Neuronal stem cell (in vitro differentiated cells): ENCODE results near the gene RASA3.

Source experiments
- DNase-seq: peaks from one replicate; pipeline ENCODE4 v3.0.0-alpha.2; 2013; ENCODE audit warnings: low spot score
- H2AFZ ChIP-seq: one replicate; pipeline ENCODE4 v1.6.1; 2013; ENCODE audit warnings: mild to moderate bottlenecking, low read length, inconsistent platforms
- H2AK5ac ChIP-seq: 2 replicates; pipeline ENCODE4 v1.6.1; 2013; ENCODE audit warnings: low read depth, mild to moderate bottlenecking, inconsistent platforms, low read length, moderate library complexity, mixed read lengths
- H2BK120ac ChIP-seq: 2 replicates; pipeline ENCODE4 v1.6.1; 2013; ENCODE audit warnings: low read depth, mild to moderate bottlenecking, inconsistent platforms, low read length, moderate library complexity, mixed read lengths
- H2BK12ac ChIP-seq: one replicate; pipeline ENCODE4 v1.6.1; 2013; ENCODE audit warnings: low read length, inconsistent platforms
- H2BK15ac ChIP-seq: 2 replicates; pipeline ENCODE4 v1.6.1; 2013; ENCODE audit warnings: mild to moderate bottlenecking, low read length, inconsistent platforms, mixed read lengths
- H2BK5ac ChIP-seq: one replicate; pipeline ENCODE4 v1.6.1; 2013; ENCODE audit warnings: inconsistent platforms, mild to moderate bottlenecking, low read length, moderate library complexity
- H3K14ac ChIP-seq: one replicate; pipeline ENCODE4 v1.6.1; 2013; ENCODE audit warnings: low read length, inconsistent platforms
- H3K18ac ChIP-seq: 2 replicates; pipeline ENCODE4 v1.6.1; 2013; ENCODE audit warnings: low read length, inconsistent platforms
- H3K23ac ChIP-seq: 2 replicates; pipeline ENCODE4 v1.6.1; 2013; ENCODE audit warnings: low read depth, mild to moderate bottlenecking, mixed read lengths, low read length, inconsistent platforms; ENCODE audit not compliant: poor library complexity
- H3K27ac ChIP-seq: replicated peaks from 3 replicates; pipeline ENCODE4 v1.5.1; 2013; ENCODE audit warnings: low read length, inconsistent platforms
- H3K27me3 ChIP-seq, 3 experiments: 2 replicates each; pipeline ENCODE4 v1.6.1; 2013; ENCODE audit warnings: low read length in 3 of 3, mild to moderate bottlenecking in 2 of 3, inconsistent platforms in 1 of 3, low read depth in 1 of 3, mixed read lengths in 1 of 3, moderate library complexity in 1 of 3; ENCODE audit not compliant: control insufficient read depth in 3 of 3, insufficient read depth in 3 of 3
- H3K36me3 ChIP-seq, 2 donors: replicated peaks in 1 of 2; 2 replicates each; pipeline ENCODE4 v1.6.1; 2013; ENCODE audit warnings: low read length in 2 of 2; ENCODE audit not compliant: control insufficient read depth in 2 of 2, insufficient read depth in 2 of 2
- H3K4ac ChIP-seq: 2 replicates; pipeline ENCODE4 v1.6.1; 2013; ENCODE audit warnings: inconsistent platforms, mild to moderate bottlenecking, low read length, moderate library complexity
- H3K4me1 ChIP-seq, 2 donors: 1 replicate in 1 of 2; 2 replicates in 1 of 2; pipeline ENCODE4 v1.6.1; 2013; ENCODE audit warnings: low read length in 2 of 2, low read depth in 1 of 2; ENCODE audit not compliant: control insufficient read depth in 2 of 2, insufficient read depth in 1 of 2
- H3K4me2 ChIP-seq: one replicate; pipeline ENCODE4 v1.6.1; 2013; ENCODE audit warnings: mild to moderate bottlenecking, low read length, inconsistent platforms; ENCODE audit not compliant: insufficient read depth, poor library complexity, severe bottlenecking
- H3K4me3 ChIP-seq, 2 donors: 2 replicates each; pipeline ENCODE4 v1.5.1; 2013; ENCODE audit warnings: low read length in 2 of 2, mild to moderate bottlenecking in 2 of 2, inconsistent platforms in 1 of 2, moderate library complexity in 1 of 2
- H3K79me1 ChIP-seq: one replicate; pipeline ENCODE4 v1.6.1; 2013; ENCODE audit warnings: low read depth, mild to moderate bottlenecking, inconsistent platforms, low read length, moderate library complexity
- H3K9ac ChIP-seq: one replicate; pipeline ENCODE4 v1.6.1; 2013; ENCODE audit warnings: mild to moderate bottlenecking, low read depth, low read length, inconsistent platforms; ENCODE audit not compliant: poor library complexity
- H3K9me3 ChIP-seq, 2 donors: replicated peaks in 1 of 2; 2 replicates each; pipeline versions ENCODE3 to v1.6.1; 2013; ENCODE audit warnings: low read length in 2 of 2, mild to moderate bottlenecking in 2 of 2, inconsistent platforms in 1 of 2, low read depth in 1 of 2, mixed read lengths in 1 of 2, moderate library complexity in 1 of 2; ENCODE audit not compliant: control insufficient read depth in 2 of 2, insufficient read depth in 1 of 2
- H4K8ac ChIP-seq: one replicate; pipeline ENCODE4 v1.6.1; 2013; ENCODE audit warnings: low read depth, mild to moderate bottlenecking, inconsistent platforms, low read length, moderate library complexity
- H4K91ac ChIP-seq: one replicate; pipeline ENCODE4 v1.6.1; 2013; ENCODE audit warnings: low read length, low read depth, mild to moderate bottlenecking, inconsistent platforms; ENCODE audit not compliant: poor library complexity
- WGBS, 2 donors: extraction: QIAGEN DNeasy Blood & Tissue Kit; methylation state at CpG; one replicate each; pipeline ENCODE4 v1.1.7; 2013; ENCODE audit warnings: missing lambda C conversion rate in 2 of 2, mixed read lengths in 1 of 2; ENCODE audit not compliant: insufficient read length in 2 of 2, insufficient replicate concordance in 1 of 2; ENCODE audit errors: extremely low coverage in 2 of 2; 5-methylcytosine and 5-hydroxymethylcytosine counted together

The RASA3 gene

GRCh38 chr13:113948034-113948742 is 184.2 kb downstream of the RASA3 start:
- Histone ChIP-seq H3K79me1 (peaks cover 3% of the 10 kb centered on the region), H3K4ac (no peak overlapping the region), H3K18ac (no peak overlapping the region), H3K4me2 (no peak overlapping the region), H3K9ac (no peak overlapping the region), H3K4me1 (no peaks in the 10 kb centered on the region), H3K9me3 (no peaks in the 10 kb centered on the region), H4K91ac (no peak overlapping the region), H4K8ac (no peak overlapping the region), H3K36me3 (no peaks in the 10 kb centered on the region), H3K27me3 (no peaks in the 10 kb centered on the region), H2BK15ac (peak overlapping the region; percentile 93), H2AFZ (no peak overlapping the region), H2BK5ac (no peak overlapping the region), H2AK5ac (peak overlapping the region; percentile 93), H3K14ac (no peak overlapping the region), H3K23ac (no peak overlapping the region), H3K27ac (no peak overlapping the region), H2BK12ac (no peak overlapping the region), H3K4me3 (no peak overlapping the region), H2BK120ac (no peak overlapping the region)
- DNase-seq, result no peak
- WGBS, 2 donors, result no CpG with 5 or more reads among the region's 14 CpGs

GRCh38 chr13:113947311-113948033 is 185.0 kb downstream of the RASA3 start:
- Histone ChIP-seq H3K4me3 (no peak overlapping the region), H3K9me3 (no peaks in the 10 kb centered on the region), H3K9ac (no peak overlapping the region), H3K4me1 (no peaks in the 10 kb centered on the region), H2BK120ac (no peak overlapping the region), H3K18ac (peak overlapping the region; percentile 64), H3K4me2 (no peak overlapping the region), H2BK5ac (no peak overlapping the region), H2AFZ (no peak overlapping the region), H3K4ac (no peak overlapping the region), H3K36me3 (no peaks in the 10 kb centered on the region), H3K79me1 (peaks cover 3% of the 10 kb centered on the region), H3K14ac (peak overlapping the region; percentile 47), H4K91ac (no peak overlapping the region), H3K27me3 (no peaks in the 10 kb centered on the region), H2AK5ac (peak overlapping the region; percentile 93), H2BK15ac (peak overlapping the region; percentile 93), H2BK12ac (no peak overlapping the region), H3K23ac (no peak overlapping the region), H4K8ac (no peak overlapping the region), H3K27ac (no peak overlapping the region)
- WGBS, 2 donors, result no CpG with 5 or more reads among the region's 17 CpGs
- no peak for DNase-seq

GRCh38 chr13:113946409-113947181 is 185.8 kb downstream of the RASA3 start:
- peak overlapping the region; percentile 94 for H2AK5ac ChIP-seq
- peaks cover 3% of the 10 kb centered on the region for H3K79me1 ChIP-seq
- no CpG with 5 or more reads among the region's 26 CpGs for WGBS, 2 donors
- H3K27me3 ChIP-seq, result no peaks in the 10 kb centered on the region
- peak overlapping the region; percentile 64 for H3K18ac ChIP-seq
- peak overlapping the region; percentile 79 for H3K14ac ChIP-seq
- no peak overlapping the region for H4K8ac ChIP-seq
- H2BK12ac ChIP-seq, result peak overlapping the region; percentile 36
- no peak overlapping the region for H2AFZ ChIP-seq
- peak overlapping the region; percentile 87 for H2BK15ac ChIP-seq
- peak overlapping the region; percentile 70 for H3K9ac ChIP-seq
- peak overlapping the region; percentile 62 for H3K23ac ChIP-seq
- H2BK120ac ChIP-seq, result peak overlapping the region; percentile 9
- no peak overlapping the region for H3K4me2 ChIP-seq
- H3K27ac ChIP-seq, result no peak overlapping the region
- H3K4me3 ChIP-seq, result no peak overlapping the region
- DNase-seq, result no peak
- H3K4me1 ChIP-seq, result no peaks in the 10 kb centered on the region
- peak overlapping the region; percentile 72 for H4K91ac ChIP-seq
- H3K4ac ChIP-seq, result no peak overlapping the region
- H3K36me3 ChIP-seq, result no peaks in the 10 kb centered on the region
- H3K9me3 ChIP-seq, result no peaks in the 10 kb centered on the region
- H2BK5ac ChIP-seq, result peak overlapping the region; percentile 39
